HEK293 (cell line): ENCODE measurements around the gene SLC12A2.

Source experiments
- CTCF ChIA-PET: fragments of 350-600 bp; formaldehyde crosslinking; extraction: SDS; loops from one replicate; lab custom pipeline; 2021; ENCODE audit warnings: antibody characterized with exemption; lab: Yijun Ruan, JAX
- POLR2A ChIA-PET: fragments of 300-600 bp; formaldehyde crosslinking; extraction: SDS; loops from one replicate; lab custom pipeline; 2020; ENCODE audit warnings: antibody characterized with exemption, inconsistent platforms; lab: Yijun Ruan, JAX
- H3K27ac ChIP-seq: fragments of 200-500 bp; sonication (Bioruptor generic); 2 replicates; pipeline ENCODE4 v1.5.1; 2014; ENCODE audit warnings: low read depth, low read length, control low read depth, inconsistent platforms; ENCODE audit errors: extremely low read depth
- H3K36me3 ChIP-seq, 2 experiments: fragments of 200-500 bp in 1 of 2; sonication (Bioruptor generic) in 1 of 2; 1 replicate in 1 of 2; 2 replicates in 1 of 2; pipeline ENCODE4 v1.5.1; 2014 to 2017; ENCODE audit warnings: inconsistent platforms in 2 of 2, low read length in 2 of 2; ENCODE audit not compliant: control insufficient read depth in 2 of 2, insufficient read depth in 1 of 2
- H3K4me1 ChIP-seq: fragments of 200-500 bp; sonication (Bioruptor generic); 2 replicates; pipeline ENCODE4 v1.5.1; 2014; ENCODE audit warnings: mild to moderate bottlenecking, low read length, inconsistent platforms; ENCODE audit not compliant: control insufficient read depth, insufficient read depth
- H3K4me3 ChIP-seq: 2 replicates; pipeline ENCODE4 v1.5.1; 2011; ENCODE audit warnings: low read depth, mild to moderate bottlenecking, control low read depth, low read length, moderate library complexity
- H3K9me3 ChIP-seq: fragments of 200-500 bp; sonication (Bioruptor generic); 2 replicates; pipeline ENCODE4 v1.5.1; 2014; ENCODE audit warnings: low read depth, low read length, inconsistent platforms; ENCODE audit not compliant: control insufficient read depth, insufficient read depth
- EGR2 ChIP-seq: fragments of 450-650 bp; formaldehyde crosslinking; IDR thresholded peaks from 2 replicates; pipeline ENCODE4 v1.5.1; 2016; ENCODE audit warnings: low read depth, missing biosample characterization, missing genetic modification characterization
- KLF10 ChIP-seq: fragments of 450-650 bp; IDR thresholded peaks from 2 replicates; pipeline ENCODE4 v1.5.1; 2018; ENCODE audit warnings: missing biosample characterization, mild to moderate bottlenecking, missing genetic modification characterization
- KLF8 ChIP-seq: fragments of 450-650 bp; formaldehyde crosslinking; IDR thresholded peaks from 2 replicates; pipeline ENCODE4 v1.5.1; 2016; ENCODE audit warnings: missing biosample characterization, missing genetic modification characterization
- MZF1 ChIP-seq: fragments of 450-650 bp; formaldehyde crosslinking; IDR thresholded peaks from 2 replicates; pipeline ENCODE4 v1.5.1; 2017; ENCODE audit warnings: missing biosample characterization, missing genetic modification characterization, borderline replicate concordance
- PRDM10 ChIP-seq: fragments of 450-650 bp; formaldehyde crosslinking; IDR thresholded peaks from 2 replicates; pipeline ENCODE4 v1.5.1; 2016; ENCODE audit warnings: missing biosample characterization, missing genetic modification characterization
- RBAK ChIP-seq: fragments of 450-650 bp; formaldehyde crosslinking; IDR thresholded peaks from 2 replicates; pipeline ENCODE4 v1.5.1; 2016; ENCODE audit warnings: missing biosample characterization, missing genetic modification characterization
- SALL2 ChIP-seq: fragments of 450-650 bp; formaldehyde crosslinking; IDR thresholded peaks from 2 replicates; pipeline ENCODE4 v1.5.0; 2017; ENCODE audit warnings: missing biosample characterization, mild to moderate bottlenecking, missing genetic modification characterization, borderline replicate concordance
- SCRT1 ChIP-seq: fragments of 450-650 bp; formaldehyde crosslinking; IDR thresholded peaks from 2 replicates; pipeline ENCODE4 v1.5.1; 2016; ENCODE audit warnings: missing biosample characterization, missing genetic modification characterization, borderline replicate concordance
- SETDB1 ChIP-seq: IDR thresholded peaks from one replicate; pipeline ENCODE4 v1.6.1; 2017; ENCODE audit warnings: mild to moderate bottlenecking, low read length, moderate library complexity, mixed read lengths; ENCODE audit not compliant: insufficient read length
- SP2 ChIP-seq: fragments of 450-650 bp; formaldehyde crosslinking; IDR thresholded peaks from 2 replicates; pipeline ENCODE4 v1.5.1; 2016; ENCODE audit warnings: missing biosample characterization, missing genetic modification characterization
- SP3 ChIP-seq: fragments of 450-650 bp; formaldehyde crosslinking; IDR thresholded peaks from 2 replicates; pipeline ENCODE4 v1.5.1; 2016; ENCODE audit warnings: missing biosample characterization, missing genetic modification characterization
- ZFP69B ChIP-seq: fragments of 450-650 bp; formaldehyde crosslinking; IDR thresholded peaks from 2 replicates; pipeline ENCODE4 v1.5.1; 2016; ENCODE audit warnings: missing biosample characterization, missing genetic modification characterization
- ZNF2 ChIP-seq: fragments of 450-650 bp; formaldehyde crosslinking; IDR thresholded peaks from 2 replicates; pipeline ENCODE4 v1.5.1; 2016; ENCODE audit warnings: missing biosample characterization, missing genetic modification characterization
- ZNF23 ChIP-seq: fragments of 450-650 bp; formaldehyde crosslinking; IDR thresholded peaks from 2 replicates; pipeline ENCODE4 v1.5.1; 2016; ENCODE audit warnings: missing biosample characterization, missing genetic modification characterization, borderline replicate concordance
- ZNF248 ChIP-seq: fragments of 450-650 bp; formaldehyde crosslinking; IDR thresholded peaks from 2 replicates; pipeline ENCODE4 v1.5.1; 2017; ENCODE audit warnings: missing biosample characterization, missing genetic modification characterization
- ZNF354C ChIP-seq: fragments of 450-650 bp; formaldehyde crosslinking; IDR thresholded peaks from 2 replicates; pipeline ENCODE4 v1.5.1; 2016; ENCODE audit warnings: missing biosample characterization, missing genetic modification characterization, low read depth, borderline replicate concordance
- ZNF398 ChIP-seq: fragments of 450-650 bp; formaldehyde crosslinking; IDR thresholded peaks from 2 replicates; pipeline ENCODE4 v1.5.1; 2017; ENCODE audit warnings: missing biosample characterization, missing genetic modification characterization
- ZNF416 ChIP-seq: fragments of 450-650 bp; formaldehyde crosslinking; IDR thresholded peaks from 2 replicates; pipeline ENCODE4 v1.5.1; 2016; ENCODE audit warnings: missing biosample characterization, missing genetic modification characterization
- ZNF48 ChIP-seq: fragments of 450-650 bp; formaldehyde crosslinking; IDR thresholded peaks from 2 replicates; pipeline ENCODE4 v1.5.1; 2016; ENCODE audit warnings: missing biosample characterization, missing genetic modification characterization
- ZNF548 ChIP-seq: fragments of 450-650 bp; formaldehyde crosslinking; IDR thresholded peaks from 2 replicates; pipeline ENCODE4 v1.5.1; 2016; ENCODE audit warnings: missing biosample characterization, missing genetic modification characterization
- ZNF560 ChIP-seq: fragments of 450-650 bp; formaldehyde crosslinking; IDR thresholded peaks from 2 replicates; pipeline ENCODE4 v1.5.1; 2017; ENCODE audit warnings: missing biosample characterization, missing genetic modification characterization, borderline replicate concordance
- ZNF585B ChIP-seq: fragments of 450-650 bp; formaldehyde crosslinking; IDR thresholded peaks from 2 replicates; pipeline ENCODE4 v1.5.1; 2016; ENCODE audit warnings: missing biosample characterization, missing genetic modification characterization
- ZNF624 ChIP-seq: fragments of 450-650 bp; formaldehyde crosslinking; IDR thresholded peaks from 2 replicates; pipeline ENCODE4 v1.5.1; 2017; ENCODE audit warnings: missing biosample characterization, missing genetic modification characterization
- ZNF660 ChIP-seq: fragments of 450-650 bp; IDR thresholded peaks from 2 replicates; pipeline ENCODE4 v1.5.1; 2018; ENCODE audit warnings: missing biosample characterization, mild to moderate bottlenecking, missing genetic modification characterization
- ZNF677 ChIP-seq: fragments of 450-650 bp; IDR thresholded peaks from 2 replicates; pipeline ENCODE4 v1.5.0; 2018; ENCODE audit warnings: missing biosample characterization, mild to moderate bottlenecking, missing genetic modification characterization, moderate library complexity
- ZNF830 ChIP-seq: fragments of 450-650 bp; IDR thresholded peaks from 2 replicates; pipeline ENCODE4 v1.5.0; 2018; ENCODE audit warnings: missing biosample characterization, missing genetic modification characterization, low read depth, mild to moderate bottlenecking, moderate library complexity
- TF ChIP-seq, protein P1 (sequence below): fragments of 450-650 bp; formaldehyde crosslinking; IDR thresholded peaks from 2 replicates; pipeline ENCODE4 v1.5.1; 2017; ENCODE audit warnings: missing biosample characterization, missing genetic modification characterization
- TF ChIP-seq, protein P2 (sequence below): fragments of 450-650 bp; formaldehyde crosslinking; IDR thresholded peaks from 2 replicates; pipeline ENCODE4 v1.5.1; 2016; ENCODE audit warnings: missing biosample characterization, missing genetic modification characterization

SLC12A2 gene

DNA sequence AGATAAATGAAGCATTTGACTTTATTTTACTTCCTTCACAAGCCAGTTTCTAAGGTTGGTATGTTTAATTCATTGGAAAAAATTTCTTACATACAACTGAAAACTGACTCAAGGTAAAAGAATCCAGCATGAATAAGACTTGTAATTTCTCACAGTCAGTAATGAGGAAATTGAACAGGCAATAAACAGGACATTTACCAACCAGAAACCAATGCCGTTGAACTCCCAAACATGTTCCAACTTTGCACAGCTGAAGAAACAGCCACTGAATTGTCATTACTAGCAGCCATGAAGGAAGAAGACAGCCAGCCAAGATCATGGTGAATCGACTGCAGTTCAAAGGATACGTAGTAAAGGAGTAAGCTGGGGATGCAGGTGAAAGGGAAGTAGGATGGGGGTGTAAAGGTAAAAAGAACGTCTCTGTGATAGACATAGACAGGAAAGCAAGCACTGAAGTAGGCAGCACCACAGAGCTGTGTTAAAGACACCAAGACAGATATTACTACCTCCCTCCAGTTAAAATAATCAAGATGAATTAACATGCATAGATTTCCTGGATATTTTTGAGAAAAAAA lies 21.3 kb upstream of the SLC12A2 start:
- ChIA-PET POLR2A (no interaction called here), CTCF (interaction anchor here (1.2 kb wide), 1 partner anchor 22 kb away, joined by 3 read pairs; no protein-coding TSS in a partner anchor)
- Histone ChIP-seq H3K36me3 (no peaks in the 10 kb centered on the region), H3K4me3 (no peak overlapping the region), H3K4me1 (peaks cover 7% of the 10 kb centered on the region), H3K9me3 (no peaks in the 10 kb centered on the region), H3K27ac (no peak overlapping the region)
- no peak for TF ChIP-seq PRDM10 (tag by site-specific recombination)
- TF ChIP-seq ZFP69B = no peak
- TF ChIP-seq KLF10 (tag by site-specific recombination) = no peak
- TF ChIP-seq KLF8 (tag by site-specific recombination) = no peak
- TF ChIP-seq ZNF585B (tag by site-specific recombination) = no peak
- no peak for TF ChIP-seq SETDB1
- no peak for TF ChIP-seq ZNF830
- no peak for TF ChIP-seq ZNF23 (tag by site-specific recombination)
- TF ChIP-seq ZNF624 (tag by site-specific recombination) = no peak
- TF ChIP-seq ZNF248 (tag by site-specific recombination) = no peak
- TF ChIP-seq, protein P1, sequence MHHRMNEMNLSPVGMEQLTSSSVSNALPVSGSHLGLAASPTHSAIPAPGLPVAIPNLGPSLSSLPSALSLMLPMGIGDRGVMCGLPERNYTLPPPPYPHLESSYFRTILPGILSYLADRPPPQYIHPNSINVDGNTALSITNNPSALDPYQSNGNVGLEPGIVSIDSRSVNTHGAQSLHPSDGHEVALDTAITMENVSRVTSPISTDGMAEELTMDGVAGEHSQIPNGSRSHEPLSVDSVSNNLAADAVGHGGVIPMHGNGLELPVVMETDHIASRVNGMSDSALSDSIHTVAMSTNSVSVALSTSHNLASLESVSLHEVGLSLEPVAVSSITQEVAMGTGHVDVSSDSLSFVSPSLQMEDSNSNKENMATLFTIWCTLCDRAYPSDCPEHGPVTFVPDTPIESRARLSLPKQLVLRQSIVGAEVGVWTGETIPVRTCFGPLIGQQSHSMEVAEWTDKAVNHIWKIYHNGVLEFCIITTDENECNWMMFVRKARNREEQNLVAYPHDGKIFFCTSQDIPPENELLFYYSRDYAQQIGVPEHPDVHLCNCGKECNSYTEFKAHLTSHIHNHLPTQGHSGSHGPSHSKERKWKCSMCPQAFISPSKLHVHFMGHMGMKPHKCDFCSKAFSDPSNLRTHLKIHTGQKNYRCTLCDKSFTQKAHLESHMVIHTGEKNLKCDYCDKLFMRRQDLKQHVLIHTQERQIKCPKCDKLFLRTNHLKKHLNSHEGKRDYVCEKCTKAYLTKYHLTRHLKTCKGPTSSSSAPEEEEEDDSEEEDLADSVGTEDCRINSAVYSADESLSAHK (tag by site-specific recombination) = no peak
- TF ChIP-seq ZNF354C = no peak
- no peak for TF ChIP-seq RBAK
- no peak for TF ChIP-seq ZNF548 (tag by site-specific recombination)

DNA sequence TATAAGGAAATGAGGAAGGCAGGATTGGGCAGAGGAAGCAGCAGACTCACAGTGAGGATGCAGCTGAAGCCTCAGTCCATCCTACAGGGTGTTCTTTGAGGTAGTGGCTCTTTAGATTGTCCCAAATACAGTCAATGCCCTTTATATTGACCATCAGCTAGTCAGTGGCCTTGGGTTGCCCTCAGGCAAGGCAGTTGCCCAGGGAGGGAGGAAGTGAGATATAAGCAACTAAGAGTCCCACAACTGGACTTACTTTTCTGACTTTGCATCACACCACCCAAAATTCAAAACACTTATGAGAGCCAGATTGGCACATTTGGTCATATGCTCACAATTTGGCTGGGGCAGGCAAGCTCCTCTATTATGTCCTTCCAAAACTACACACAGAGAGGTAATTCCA lies 9.4 kb upstream of the SLC12A2 start:
- H3K27ac ChIP-seq = no peak overlapping the region
- ChIA-PET POLR2A (no interaction called here), CTCF (interaction anchor here (0.6 kb wide), 1 partner anchor 773 kb away, joined by 4 read pairs; no protein-coding TSS in a partner anchor)
- H3K36me3 ChIP-seq = peaks cover 0 to 6% of the 10 kb centered on the region in 2 experiments
- H3K9me3 ChIP-seq = no peaks in the 10 kb centered on the region
- peaks cover under 1% of the 10 kb centered on the region; the same call in 1 of the 2 replicates for H3K4me1 ChIP-seq
- H3K4me3 ChIP-seq = no peak overlapping the region
- TF ChIP-seq, protein P2, sequence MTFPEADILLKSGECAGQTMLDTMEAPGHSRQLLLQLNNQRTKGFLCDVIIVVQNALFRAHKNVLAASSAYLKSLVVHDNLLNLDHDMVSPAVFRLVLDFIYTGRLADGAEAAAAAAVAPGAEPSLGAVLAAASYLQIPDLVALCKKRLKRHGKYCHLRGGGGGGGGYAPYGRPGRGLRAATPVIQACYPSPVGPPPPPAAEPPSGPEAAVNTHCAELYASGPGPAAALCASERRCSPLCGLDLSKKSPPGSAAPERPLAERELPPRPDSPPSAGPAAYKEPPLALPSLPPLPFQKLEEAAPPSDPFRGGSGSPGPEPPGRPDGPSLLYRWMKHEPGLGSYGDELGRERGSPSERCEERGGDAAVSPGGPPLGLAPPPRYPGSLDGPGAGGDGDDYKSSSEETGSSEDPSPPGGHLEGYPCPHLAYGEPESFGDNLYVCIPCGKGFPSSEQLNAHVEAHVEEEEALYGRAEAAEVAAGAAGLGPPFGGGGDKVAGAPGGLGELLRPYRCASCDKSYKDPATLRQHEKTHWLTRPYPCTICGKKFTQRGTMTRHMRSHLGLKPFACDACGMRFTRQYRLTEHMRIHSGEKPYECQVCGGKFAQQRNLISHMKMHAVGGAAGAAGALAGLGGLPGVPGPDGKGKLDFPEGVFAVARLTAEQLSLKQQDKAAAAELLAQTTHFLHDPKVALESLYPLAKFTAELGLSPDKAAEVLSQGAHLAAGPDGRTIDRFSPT (tag by site-specific recombination) = no peak
- TF ChIP-seq SP2 (tag by site-specific recombination) (no peak), SCRT1 (tag by site-specific recombination) (no peak), ZNF560 (tag by site-specific recombination) (no peak), ZNF2 (tag by site-specific recombination) (no peak), ZNF660 (tag by site-specific recombination) (no peak), EGR2 (tag by site-specific recombination) (no peak), ZNF398 (tag by site-specific recombination) (no peak), ZNF416 (tag by site-specific recombination) (no peak), ZNF48 (tag by site-specific recombination) (no peak), SP3 (tag by site-specific recombination) (no peak), SALL2 (tag by site-specific recombination) (no peak), ZNF677 (tag by site-specific recombination) (no peak), MZF1 (no peak)
